Body of pancreas (tissue), 4 donors: Measurements from ENCODE around the gene BCL2L11.

Source experiments
- POLR2A ChIP-seq, 3 donors: fragments of 450-650 bp; IDR thresholded peaks; one replicate each; pipeline ENCODE4 v1.6.1; 2016; ENCODE audit warnings: antibody characterized with exemption in 3 of 3, mild to moderate bottlenecking in 2 of 3
- TF ChIP-seq, protein P1 (sequence below), 7 experiments: fragments of 450-650 bp in 4 of 7; fragments of 200-600 bp in 3 of 7; sonication (generic) in 3 of 7; IDR thresholded peaks; one replicate each; pipeline ENCODE4 v1.5.1; 2016 to 2019; ENCODE audit warnings: antibody characterized with exemption in 7 of 7

GRCh38 chr2:111182121-111182520 lies 61.4 kb downstream of the BCL2L11 start:
- TF ChIP-seq, protein P1, sequence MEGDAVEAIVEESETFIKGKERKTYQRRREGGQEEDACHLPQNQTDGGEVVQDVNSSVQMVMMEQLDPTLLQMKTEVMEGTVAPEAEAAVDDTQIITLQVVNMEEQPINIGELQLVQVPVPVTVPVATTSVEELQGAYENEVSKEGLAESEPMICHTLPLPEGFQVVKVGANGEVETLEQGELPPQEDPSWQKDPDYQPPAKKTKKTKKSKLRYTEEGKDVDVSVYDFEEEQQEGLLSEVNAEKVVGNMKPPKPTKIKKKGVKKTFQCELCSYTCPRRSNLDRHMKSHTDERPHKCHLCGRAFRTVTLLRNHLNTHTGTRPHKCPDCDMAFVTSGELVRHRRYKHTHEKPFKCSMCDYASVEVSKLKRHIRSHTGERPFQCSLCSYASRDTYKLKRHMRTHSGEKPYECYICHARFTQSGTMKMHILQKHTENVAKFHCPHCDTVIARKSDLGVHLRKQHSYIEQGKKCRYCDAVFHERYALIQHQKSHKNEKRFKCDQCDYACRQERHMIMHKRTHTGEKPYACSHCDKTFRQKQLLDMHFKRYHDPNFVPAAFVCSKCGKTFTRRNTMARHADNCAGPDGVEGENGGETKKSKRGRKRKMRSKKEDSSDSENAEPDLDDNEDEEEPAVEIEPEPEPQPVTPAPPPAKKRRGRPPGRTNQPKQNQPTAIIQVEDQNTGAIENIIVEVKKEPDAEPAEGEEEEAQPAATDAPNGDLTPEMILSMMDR (IDR thresholded peaks at IDR 0.05), result no peak
- no peak for TF ChIP-seq POLR2A (IDR thresholded peaks at IDR 0.05)
